Mucosa of gallbladder (tissue), 1 donor: ENCODE data around the gene DUSP18. TPM values are rescaled to one million over a fixed set of nuclear protein-coding genes. Genes with fewer than 3 reads are reported as not detected.
"Not testable (repeated sequence)": the region's sequence is repeated elsewhere in the genome, so short reads cannot be mapped to it uniquely, and the experiment has no call there.

ENCODE experiments used
- DNase-seq: peaks from one replicate; pipeline ENCODE4 v3.0.0-alpha.2; 2020; ENCODE audit warnings: low spot score
- total RNA-seq: library from RNA; stranded (reverse); gene quantifications from one replicate; pipeline ENCODE4 v1.2.1, GENCODE V29; 2021
- donor health status: DM: no; HTN: no; CAD: no.

The DUSP18 gene
- 24.2 TPM for total RNA-seq

DNA sequence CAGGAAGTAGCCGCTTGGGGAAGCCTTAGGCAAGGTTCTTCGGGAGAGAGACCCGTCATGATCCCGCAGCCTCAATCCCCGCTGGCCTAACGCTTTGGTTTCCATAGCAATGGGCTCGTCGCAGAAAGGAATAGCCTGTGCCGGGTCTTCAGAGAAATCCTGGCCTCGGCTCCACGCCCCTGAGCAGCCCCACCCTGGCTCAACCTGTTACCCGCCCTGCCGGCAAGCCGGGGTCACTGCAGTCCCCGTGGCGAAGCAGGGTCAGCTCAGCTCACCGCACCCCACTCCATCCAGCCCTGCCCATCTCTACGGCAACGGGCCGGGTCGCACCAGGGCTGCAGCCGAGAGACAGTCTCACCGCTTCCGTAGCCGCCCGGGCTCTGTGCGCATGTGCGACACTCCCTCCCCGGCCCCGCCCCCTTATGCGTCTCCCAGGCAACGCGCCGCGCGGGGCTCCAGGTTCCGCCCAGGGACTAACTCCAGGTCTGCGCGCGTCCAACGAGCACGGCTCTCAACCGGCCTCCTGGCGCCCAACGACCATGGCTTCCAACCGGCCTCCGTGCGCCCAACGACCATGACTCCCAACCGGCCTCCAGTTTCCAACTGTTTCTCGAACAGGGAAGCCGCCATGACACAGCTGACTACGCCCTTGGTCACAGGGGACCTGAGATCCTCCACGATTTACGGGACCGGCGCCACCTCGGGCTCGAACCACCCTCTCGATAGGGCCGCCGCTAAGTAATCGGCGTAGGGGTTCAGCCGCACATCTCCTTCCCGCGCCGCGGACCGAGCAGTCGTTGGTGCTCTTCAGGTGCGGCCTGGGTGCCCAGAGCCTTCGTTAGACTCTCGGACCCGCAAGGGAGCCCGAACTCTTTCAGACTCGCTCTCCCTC lies at the start of gene DUSP18:
DUSP18 (minus strand) TSS at position 382 of the 892 bp plus-strand sequence. CDS start 3,872 bp downstream, outside the sequence.
- DNase-seq: peak; percentile 95

DNA sequence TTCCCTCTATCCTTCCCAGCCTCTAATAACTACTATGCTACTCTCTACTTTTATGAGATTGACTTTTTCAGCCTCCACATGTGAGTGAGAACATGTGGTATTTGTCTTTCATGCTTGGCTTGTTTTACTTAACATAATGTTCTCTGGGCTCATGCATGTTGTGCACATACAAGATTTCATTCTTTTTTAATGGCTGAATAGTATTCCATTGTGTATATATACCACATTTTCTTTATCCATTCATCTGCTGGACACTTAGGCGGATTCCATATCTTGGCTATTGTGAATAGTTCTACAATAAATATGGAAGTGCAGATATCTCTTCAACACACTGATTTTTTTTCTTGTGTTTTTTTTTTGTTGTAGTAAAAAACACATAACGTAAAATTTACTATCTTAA lies 46.4 kb upstream of the DUSP18 start:
- DNase-seq: no peak

DNA sequence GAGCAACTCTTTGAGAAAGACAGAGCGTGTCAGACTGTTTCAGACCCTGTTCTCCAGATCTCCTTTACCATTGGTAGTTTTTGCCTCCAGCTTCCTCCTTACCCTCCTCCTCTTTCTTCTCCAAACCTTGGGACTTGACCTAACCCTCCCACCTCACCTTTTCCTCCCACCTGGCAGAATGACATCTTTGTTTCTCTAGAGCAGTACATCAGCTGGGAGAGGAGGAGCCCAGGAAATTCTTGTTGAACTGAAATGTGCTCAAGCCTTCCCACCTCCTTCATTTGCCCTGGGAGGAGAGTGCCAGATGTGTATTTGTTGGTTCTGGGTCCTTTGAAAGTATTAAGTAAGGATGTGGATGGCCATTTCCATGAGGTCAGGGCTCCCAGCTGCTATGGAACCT lies 44.4 kb upstream of the DUSP18 start:
- DNase-seq: no peak

DNA sequence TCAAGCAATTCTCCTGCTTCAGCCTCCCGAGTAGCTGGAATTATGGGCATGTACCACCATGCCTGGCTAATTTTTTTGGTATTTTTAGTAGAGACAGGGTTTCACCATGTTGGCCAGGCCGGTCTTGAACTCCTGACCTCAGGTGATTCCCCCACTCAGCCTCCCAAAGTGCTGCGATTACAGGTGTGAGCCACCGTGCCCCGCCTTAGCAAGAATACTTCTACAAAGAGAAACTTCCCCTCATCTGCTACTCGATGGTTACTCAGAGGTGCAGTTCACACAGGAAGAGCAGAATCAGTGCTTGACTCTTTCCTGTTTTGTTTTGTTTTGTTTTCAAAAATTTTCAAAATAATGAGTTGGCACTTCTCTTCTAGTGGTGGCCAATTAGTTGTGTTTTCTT lies 42.3 kb upstream of the DUSP18 start:
- not testable (repeated sequence) for DNase-seq

DNA sequence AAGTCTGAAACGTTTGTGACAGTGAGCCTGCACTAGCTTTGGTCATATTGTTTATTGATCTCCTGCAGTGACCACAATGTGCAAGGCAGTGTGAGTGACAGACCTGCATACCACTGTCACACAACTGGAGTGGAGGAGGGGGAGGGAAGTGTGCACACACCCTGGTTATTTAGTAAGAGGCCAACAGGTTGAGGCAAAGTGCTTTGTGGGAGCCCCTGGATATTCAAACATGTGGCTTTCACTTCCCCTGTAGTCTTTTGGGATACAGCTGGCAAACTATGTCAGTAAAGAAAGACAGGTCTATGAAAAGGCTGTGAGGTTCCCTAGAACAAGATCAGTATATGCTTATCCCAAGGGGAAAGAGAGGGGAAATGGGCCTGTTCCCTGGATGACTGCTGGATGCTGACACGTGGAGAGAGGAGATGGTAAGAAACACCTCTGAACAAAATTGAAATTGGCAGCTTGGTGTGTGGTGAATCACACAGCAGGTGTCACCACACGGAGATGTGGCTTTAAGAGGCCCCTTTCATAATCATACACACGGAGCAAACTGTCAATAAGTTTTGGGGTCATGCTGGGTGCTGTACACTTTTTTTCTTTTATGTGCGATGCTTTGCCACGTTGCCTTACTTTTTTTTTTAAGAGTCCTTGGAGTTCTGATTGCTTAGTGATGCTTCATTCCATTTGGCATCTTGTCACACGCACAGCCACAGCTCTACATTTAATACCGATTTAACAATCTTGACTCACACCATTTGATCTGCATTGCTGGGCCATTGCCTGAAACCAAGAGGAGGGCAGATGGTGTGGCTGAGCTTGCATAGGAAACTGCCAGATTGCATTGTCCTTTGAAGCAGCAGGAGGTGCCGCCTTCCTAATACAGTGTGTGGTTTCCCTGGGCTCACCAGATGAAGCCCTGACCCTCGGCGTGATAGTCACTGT lies 38.3 kb upstream of the DUSP18 start:
- DNase-seq: no peak

DNA sequence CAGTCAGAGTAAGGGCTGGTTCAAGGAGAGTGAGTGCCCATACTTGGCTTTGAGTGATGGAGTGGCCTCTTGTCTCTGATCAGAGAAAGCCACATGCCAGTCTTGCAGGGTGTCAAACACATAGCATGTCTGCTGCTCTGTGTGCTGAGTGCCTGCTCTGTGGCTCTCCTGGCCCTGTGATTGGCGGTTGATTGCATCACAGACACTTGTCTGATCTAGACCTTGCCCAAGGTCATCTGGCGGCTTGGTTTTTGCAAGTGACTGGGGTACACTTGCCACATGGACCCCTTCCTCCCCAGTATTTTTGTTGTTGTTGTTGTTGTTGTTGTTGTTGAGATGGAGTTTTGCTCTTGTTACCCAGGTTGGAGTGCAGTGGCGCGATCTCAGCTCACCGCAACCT lies 37.3 kb upstream of the DUSP18 start:
- no peak for DNase-seq

DNA sequence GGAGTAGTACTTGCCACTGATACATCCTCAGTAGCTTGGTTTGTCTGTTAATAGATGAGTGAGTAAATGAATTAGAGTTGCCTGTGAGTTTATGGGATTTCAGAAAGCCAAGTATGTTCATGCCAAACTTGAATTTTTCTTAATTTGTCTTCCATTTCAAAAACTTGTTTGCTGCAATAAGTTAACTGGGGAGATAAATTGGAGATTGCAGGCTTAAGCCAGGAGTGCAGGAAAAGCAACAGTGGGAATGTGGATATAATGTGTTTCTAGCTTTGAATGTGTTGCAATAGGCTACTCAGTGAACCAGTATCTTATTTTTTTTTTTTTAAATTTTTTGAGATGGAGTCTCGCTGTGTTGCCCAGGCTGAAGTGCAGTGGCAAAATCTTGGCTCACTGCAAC lies 35.2 kb upstream of the DUSP18 start:
- DNase-seq: no peak

DNA sequence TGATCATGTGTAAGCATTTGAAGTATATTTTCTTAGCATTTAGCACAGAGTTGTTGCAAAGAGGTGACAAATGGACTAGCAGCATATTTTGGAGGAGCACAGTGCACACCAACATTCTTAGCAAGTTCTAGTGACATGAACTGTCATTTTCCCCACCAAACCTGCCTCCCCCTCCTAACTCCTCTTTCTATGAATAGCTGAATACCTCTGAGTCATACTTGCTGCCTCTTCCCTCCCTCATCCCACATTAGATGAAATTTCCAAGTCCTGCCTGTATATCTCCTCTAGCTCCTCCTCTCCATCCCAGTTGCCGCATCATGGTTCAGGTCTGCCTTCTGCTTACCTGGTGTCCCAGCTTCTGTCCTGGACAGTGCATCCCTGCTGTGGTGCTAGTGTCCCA lies 34.2 kb upstream of the DUSP18 start:
- DNase-seq: no peak

DNA sequence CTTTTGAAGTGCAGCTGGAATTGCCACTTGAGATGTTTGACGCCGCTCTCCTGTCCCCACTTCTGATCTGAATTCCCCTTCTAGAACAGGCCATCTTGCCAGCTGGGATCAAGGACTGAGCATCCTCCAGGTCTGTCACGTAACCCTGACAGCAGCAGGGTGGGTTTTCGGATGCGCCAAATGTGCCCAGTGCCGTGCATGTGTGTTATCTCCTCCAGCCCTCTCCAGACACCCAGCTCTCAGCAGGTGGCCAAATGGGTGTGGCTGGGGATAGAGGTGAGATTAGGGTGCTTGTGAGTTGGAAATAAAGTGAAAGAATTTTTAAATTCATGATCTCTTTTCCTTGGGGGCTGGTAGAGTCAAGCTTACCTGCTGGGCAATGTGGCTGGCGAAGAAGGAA lies 30.3 kb upstream of the DUSP18 start:
- DNase-seq: no peak

DNA sequence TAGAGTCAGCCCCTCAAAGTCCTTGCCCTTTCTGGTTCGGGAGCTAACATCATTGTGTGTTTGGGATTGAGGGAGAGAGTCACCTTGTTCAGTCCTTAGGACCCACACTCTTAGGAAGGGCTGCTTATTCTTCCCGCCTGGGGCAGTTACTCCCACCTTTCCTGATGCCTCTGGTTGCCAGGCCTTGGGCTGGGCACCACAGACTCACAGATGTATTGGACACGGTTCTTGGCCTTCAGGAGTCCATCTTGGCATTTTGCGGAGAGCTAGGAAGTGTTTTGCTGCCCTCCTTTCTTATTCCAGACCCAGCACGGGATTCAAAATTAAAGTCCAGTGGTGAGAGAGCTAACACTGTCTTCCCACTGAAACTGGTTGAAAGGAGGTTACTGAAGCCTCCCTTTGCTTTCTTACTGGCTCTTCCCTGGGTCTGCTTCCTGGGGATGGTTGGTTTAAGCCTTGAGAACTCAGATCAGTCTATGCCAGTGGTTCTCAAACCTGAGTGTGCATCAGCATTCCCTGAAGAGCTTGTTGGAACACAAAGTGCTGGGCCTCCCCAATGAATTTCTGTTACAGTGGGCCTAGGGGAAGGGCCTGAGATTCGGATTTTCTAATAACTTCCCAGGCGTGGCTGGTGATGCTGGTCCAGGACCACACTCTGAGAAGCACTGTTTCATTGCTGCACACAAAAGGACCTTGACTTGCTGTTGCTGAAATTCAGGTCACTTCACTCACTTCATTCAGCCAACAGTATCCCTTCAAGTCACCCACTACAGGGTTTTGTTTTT lies 28.4 kb upstream of the DUSP18 start:
- no peak for DNase-seq

DNA sequence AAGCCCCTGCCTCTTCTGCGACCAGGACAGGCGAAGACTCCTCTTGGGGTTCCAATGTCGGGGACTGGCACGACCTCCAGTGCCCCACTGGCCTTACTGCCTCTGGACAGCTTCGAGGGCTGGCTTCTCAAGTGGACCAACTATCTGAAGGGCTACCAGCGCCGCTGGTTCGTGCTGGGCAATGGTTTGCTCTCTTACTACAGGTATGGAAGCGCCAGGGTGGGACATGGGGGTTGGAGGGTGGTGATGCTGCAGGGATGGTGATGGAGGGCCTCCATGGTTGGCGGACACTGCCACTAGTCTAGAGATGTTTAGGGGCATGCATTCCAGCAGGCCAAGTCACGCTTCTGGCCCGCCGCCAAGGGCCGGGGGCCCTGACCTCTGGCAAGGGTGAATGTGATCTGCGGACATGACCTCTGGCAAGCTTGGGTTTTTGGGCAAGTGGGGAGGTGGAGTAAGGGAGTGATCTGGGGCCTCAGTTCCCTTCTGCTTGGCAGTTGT lies 27.7 kb upstream of the DUSP18 start:
- DNase-seq: no peak

DNA sequence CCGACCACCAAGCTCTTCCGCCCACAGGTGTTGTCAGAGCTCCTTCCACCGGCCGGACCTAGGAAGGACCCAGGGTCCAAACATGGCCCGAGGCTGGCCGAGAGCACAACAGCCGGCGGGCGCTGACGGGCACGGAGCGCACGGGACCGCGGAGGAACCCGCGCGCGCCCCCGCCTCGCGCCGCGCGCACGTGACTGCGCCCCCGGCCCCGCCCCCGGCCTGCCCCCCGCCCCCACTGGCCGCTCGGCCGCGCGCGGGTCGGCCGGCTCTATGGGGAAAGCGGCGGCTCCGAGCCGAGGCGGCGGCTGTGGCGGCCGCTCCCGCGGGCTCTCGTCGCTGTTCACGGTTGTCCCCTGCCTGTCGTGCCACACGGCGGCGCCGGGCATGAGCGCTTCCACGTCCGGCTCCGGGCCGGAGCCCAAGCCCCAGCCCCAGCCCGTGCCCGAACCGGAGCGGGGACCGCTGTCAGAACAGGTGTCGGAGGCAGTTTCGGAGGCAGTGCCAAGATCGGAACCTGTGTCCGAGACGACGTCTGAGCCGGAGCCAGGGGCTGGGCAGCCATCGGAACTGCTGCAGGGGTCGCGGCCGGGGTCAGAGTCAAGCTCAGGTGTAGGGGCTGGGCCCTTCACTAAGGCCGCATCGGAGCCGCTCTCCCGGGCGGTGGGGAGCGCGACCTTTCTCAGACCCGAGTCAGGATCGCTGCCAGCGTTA lies 27.1 kb upstream of the DUSP18 start, which contains the start of gene OSBP2:
OSBP2 (plus strand) TSS at position 235 of the 711 bp plus-strand sequence; CDS start at position 271, 36 bp downstream.
- peak; percentile 21 for DNase-seq

DNA sequence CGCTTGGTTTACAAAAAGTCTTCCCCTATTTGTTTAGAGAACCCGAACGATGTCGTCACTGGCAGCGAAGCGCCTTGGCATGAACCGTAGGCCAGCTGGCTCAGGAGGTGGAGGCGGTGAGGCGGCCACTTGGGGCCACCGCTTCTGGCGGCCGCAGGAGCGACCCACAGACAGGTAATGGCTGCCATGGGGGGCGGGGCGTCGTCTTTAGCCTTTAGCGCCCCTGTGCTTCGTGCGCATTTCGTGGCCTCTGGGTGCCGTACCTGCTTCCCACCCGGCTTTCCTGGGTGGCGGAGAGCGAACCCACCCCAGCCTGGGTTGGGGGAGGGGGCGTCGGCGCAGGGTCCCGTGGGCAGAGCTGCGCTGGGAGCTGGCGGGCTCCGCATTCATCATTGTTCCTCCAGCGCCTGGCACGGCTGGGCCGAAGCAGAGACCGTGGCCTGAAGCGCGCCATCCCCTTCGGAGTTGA lies 26.5 kb upstream of the DUSP18 start:
- peak; percentile 41 for DNase-seq

DNA sequence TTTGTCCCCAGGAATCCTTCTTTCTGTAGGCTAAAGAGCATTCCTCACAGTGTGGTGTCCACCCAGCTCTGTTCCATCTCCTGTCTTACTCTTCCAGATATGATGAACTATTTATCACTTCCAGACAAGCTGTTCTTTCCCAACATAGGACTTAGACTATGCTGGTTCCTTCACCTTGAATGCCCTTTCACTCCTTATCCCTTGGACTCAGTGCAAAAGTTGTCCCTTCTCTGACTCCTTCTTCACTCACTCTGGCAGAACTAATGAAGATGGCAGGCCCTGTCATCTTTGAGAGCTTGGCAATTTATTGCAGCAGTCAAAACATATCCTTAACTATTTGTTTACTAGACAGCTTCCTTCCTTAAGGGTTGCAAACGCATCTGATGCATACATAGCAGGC lies 23.5 kb upstream of the DUSP18 start:
- no peak for DNase-seq

DNA sequence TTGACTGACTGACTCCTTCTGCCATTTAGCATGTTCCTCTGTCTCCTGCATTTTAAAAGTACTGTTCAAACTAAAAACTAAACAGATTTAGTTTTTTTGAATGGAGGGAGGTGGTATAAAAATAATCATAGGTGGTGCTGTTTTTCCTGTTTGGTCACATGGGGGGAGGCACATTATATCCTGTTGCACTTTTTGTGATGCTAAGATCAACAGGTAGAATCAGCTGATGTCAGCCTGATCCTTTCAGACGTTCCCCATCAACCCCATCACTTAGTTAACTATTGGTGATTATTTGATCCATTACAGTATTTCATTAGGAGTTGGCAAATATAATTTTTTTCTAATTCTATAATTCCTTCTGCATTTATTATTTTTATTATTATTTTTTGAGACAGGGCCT lies 21.9 kb upstream of the DUSP18 start:
- no peak for DNase-seq

DNA sequence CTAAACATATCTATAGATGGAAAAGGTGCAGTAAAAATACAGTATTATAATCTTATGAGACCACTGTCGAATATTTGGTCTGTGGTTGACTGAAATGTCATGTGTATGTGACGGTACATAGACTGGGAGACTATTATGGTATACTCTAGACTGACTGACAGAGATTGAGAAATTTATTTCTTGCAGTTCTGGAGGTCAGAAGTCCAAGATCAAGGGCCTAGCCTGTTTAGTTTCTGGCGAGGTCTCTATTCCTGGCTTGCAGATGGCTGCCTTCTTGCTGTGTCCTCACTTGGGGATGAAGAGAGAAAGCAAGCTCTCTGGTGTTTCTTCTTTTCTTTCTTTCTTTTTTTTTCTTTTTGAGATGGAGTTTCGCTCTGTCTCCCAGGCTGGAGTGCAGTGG lies 19.7 kb upstream of the DUSP18 start:
- no peak for DNase-seq

DNA sequence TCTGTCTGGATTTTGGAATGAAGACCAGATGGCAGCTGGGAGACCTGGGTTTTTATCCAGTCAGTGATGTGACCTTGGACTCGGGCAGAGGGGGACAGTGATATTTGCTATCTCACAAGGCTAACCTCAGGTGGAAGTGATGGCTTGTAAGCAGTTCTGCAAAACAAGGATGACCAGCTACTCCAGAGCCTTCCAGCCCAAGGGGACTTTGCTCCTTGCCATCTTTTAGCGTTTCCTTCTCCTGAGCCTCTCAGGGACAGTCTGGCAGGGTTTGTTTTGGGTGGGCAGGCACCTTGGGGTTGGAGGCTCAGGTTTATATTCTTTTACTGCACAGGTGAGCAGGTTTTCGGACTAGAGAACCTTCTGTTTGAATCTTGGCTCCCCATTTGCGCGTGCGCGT lies 17.5 kb upstream of the DUSP18 start:
- no peak for DNase-seq

DNA sequence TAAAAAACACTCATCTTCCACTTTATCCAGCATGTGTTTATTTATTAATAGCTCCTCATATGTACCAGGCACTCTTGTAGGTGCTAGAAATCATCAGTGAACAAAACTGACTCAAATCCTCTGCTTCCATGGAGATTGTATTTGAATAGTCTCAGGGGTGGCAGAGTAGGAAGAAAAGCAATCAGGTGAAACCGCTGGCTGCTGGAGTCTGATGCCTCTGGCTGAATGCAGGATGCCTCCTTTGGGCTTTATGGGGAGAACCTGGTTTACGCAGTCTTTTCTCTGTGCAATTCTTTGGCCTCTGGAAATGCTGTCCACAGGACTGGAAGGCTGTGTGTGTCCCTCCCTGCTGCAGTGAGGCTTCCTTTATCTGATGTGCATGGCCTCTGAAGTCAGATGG lies 14.2 kb upstream of the DUSP18 start:
- no peak for DNase-seq

DNA sequence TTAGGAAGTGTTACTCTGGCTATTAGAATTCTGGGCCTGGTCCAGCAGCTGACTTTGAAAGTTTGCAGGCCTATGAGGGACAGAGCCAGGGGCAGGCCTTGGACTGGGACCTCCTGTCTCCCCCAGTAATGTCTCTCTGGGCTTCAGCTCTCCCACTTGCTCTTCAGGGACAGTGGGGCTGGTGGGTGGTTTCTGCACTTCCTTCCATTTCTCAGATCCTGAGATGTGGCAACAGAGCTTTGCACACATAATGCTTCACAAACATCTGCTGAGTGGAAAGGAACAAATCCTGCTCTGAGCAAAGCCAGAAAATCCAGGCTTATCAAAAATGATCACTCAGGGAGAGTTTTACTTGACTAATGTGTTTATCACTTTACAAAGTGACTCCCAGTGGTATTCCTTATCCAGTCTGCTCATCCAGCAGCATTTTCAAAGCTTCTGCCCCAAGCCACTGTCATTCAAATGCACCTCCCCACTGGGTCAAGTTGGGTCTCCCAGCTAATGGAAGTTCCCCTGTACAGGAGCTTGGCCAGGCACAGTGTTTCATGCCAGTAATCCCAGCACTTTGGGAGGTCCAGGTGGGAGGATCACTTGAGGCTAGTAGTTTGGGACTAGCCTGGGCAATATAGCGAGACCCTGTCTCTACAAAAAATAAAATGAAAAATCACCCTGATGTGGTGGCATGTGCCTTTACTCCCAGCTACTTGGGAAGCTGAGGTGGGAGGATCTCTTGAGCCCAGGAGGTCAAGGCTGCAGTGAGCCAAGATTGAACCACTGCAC lies 13.5 kb upstream of the DUSP18 start:
- DNase-seq: no peak
